HG02981 (cell line): ENCODE results near the gene CD3G.
"Not testable (repeated sequence)": the region's sequence is repeated elsewhere in the genome, so short reads cannot be mapped to it uniquely, and the experiment has no call there.

Experiments used
- ATAC-seq: cut with Tn5 transposase; IDR thresholded peaks from one replicate; pipeline ENCODE4 v1.9.1; 2021; ENCODE audit warnings: mild to moderate bottlenecking, moderate library complexity; ENCODE audit not compliant: unreplicated experiment

Gene CD3G

DNA sequence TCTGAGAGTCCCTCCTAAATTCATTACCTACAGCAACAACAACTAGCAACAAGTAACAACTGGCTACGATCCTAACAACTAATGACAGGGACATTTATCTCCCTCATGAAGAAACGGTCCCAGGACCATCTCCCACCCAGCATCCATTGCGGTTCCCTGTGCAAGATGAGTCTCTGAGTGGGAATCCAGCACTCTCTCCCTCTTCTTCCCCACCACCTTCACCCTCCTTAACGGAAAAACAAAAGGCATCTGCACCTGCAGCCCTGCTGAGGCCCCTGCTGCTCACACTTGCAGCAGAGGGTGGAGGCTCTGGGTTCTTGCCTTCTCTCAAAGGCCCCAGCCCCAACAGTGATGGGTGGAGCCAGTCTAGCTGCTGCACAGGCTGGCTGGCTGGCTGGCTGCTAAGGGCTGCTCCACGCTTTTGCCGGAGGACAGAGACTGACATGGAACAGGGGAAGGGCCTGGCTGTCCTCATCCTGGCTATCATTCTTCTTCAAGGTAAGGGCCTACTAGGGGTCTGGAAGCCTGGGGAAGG lies at the start of gene CD3G:
Gene CD3G, plus strand, starts transcription at position 364 of the 535 bp plus-strand sequence. Its CDS starts 80 bp downstream, at position 444.
- no peak for ATAC-seq

DNA sequence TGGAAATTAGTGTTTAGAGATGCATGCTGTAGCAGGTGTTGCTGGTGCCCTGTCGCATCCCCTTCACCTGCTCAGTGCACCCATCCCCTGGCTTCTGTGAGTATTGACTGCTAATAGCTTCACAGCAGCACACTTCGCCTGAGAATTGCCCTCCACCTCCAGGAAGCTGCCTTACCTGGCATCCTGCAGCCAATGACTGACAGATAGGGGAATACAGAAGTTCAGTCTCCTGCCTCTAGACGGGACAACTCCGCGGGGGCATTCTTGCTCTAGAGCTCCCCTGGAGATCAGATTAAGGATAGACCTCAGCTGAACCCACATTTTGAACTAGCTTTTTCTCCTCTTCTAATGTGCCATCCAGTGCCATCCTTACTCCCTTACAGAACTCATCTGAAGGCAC lies 48.9 kb upstream of the CD3G start:
- no peak for ATAC-seq

DNA sequence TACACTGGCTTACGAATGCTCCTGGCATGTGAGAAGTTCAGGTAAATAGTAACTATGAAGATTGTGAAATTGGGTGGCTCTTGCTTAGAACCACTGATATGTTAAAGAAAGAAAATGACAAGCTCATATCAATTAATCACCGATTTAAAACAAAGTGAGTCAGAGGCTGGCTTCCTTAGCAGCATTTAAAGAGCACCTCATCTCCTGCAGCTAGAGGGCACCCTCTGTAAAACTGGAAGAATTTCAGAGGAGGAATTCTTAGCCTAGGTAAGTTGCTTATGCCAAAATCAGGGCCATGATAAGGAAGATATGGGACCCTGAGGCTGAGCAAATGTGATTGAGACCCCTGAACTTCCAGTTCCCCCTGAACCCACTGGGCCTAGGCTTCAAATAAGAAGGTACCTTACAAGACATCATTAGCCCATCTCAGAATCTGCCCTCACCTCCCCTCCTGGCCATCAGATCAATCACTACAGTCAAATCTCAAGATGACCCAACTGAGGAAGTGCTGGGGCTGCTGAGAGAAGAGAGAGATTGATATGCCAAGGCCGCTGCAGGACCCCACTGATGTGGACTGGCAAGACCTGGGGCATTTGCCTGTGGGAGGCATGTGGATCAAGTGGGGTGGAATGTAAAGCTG lies 48.2 kb upstream of the CD3G start:
- no peak for ATAC-seq

DNA sequence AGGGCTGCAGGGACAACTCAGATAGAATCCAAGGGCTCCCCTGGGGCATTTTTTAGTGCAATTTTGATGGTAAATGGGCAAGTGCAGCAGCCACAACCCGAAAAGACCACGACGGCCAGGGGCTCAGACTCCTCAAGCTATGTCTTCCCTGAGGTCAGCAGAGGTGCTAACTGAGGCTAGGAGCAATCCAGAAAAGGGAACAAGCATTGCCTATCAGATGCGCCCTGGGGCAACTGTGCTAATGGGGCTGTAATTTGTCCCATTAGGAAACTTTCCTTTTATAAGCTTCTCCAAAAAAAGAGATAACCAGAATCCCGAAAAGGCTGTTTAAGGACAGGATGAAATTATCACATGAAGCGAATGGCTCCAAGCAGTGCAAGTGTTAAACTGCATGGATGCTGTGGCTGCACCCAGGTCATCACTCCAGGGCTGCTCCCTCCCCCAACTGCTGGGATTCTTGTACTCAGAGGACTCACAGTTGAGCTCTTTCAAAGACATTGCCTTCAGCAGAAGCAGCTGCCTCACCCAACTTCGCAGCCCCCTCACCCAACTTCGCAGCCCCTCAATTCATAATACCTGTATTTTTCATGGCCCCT lies 42.4 kb upstream of the CD3G start:
- no peak for ATAC-seq

DNA sequence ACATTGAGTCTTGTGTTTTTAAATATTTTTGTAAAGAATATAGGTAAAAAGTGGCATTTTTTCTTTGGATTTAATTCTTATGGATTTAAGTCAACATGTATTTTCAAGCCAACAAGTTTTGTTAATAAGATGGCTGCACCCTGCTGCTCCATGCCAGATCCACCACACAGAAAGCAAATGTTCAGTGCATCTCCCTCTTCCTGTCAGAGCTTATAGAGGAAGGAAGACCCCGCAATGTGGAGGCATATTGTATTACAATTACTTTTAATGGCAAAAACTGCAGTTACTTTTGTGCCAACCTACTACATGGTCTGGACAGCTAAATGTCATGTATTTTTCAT lies 39.9 kb upstream of the CD3G start:
- ATAC-seq = no peak

DNA sequence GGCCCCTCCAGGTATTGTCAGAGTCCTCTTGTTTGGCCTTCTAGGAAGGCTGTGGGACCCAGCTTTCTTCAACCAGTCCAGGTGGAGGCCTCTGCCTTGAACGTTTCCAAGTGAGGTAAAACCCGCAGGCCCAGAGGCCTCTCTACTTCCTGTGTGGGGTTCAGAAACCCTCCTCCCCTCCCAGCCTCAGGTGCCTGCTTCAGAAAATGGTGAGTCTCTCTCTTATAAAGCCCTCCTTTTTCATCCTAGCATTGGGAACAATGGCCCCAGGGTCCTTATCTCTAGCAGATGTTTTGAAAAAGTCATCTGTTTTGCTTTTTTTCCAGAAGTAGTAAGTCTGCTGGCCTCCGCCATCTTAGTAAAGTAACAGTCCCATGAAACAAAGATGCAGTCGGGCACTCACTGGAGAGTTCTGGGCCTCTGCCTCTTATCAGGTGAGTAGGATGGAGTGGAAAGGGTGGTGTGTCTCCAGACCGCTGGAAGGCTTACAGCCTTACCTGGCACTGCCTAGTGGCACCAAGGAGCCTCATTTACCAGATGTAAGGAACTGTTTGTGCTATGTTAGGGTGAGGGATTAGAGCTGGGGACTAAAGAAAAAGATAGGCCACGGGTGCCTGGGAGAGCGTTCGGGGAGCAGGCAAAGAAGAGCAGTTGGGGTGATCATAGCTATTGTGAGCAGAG lies 39.4 kb upstream of the CD3G start, which contains the start of gene CD3E:
Gene CD3E, plus strand, starts transcription at position 163 of the 681 bp plus-strand sequence. Its CDS starts 223 bp downstream, at position 386.
- no peak for ATAC-seq

DNA sequence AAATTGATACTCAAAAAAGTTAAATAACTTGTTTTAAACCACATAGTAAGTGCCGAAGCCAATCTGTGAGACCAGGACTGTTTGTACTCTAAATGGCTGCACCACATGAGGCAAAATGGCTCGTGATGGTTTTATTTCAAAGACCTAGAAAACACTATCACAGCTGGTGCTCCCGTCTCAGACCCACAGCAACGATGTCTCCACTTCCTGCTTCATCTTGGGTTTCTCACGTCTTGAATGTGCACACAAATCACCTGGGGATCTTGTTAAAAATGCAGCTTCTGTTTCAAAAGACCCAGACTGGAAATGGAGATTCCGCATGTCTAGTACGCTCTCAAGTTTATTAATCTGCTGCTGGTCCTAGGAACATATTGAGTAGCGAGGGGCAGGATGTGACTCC lies 38.4 kb upstream of the CD3G start:
- ATAC-seq = no peak

DNA sequence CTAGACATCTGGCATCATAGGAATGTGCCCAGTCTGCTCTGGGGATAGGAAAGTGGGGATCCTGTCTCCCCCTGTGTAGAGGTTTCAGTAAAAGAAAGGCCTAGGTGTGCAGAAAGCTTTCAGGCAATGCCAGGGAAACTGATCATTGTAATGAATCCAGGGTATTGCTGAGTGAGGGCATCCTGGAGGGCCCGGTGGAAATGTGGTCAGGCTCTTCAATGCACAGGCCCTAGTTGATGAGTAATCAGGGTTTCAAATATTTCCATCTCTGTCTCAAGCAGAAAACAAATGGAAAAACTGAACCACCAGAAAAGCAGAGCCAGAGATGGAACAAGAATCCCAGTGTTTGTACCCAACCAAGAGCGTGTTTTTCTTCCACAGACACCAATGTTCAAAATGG lies 37.6 kb upstream of the CD3G start:
- ATAC-seq = no peak

DNA sequence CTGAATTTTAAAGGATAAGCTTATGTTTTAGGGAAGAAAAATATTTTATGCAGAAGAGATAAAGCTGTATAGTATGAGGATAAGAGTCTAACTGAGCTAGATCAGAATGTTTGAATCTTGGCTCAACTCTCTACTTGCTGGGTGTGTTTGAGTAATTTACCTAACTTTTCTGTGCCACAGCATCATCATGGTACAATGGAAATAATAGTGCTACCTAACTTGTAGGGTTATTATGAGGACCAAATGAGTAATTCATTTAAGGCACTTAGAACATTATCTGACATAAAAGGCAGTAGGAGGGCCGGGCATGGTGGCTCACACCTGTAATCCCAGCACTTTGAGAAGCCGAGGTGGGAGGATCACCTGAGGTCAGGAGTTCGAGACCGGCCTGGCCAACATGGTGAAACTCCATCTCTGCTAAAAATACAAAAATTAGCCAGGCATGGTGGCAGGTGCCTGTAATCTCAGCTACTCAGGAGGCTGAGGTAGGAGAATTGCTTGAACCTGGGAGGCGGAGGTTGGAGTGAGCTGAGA lies 35.1 kb upstream of the CD3G start:
- ATAC-seq = not testable (repeated sequence)

DNA sequence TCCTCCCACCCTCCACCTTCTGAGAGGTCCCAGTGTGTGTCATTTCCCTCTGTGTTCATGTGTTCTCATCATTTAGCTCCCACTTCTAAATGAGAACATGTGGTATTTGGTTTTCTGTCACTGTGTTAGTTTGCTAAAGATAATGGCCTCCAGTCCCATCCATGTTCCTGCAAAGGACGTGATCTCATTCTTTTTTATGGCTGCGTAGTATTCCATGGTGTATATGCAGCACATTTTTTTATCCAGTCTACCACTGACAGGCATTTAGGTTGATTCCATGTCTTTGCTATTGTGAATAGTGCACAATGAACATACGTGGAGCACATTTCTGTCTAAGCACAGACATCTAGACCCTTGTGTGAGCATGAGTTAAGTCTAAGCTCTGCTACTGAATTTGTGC lies 33.9 kb upstream of the CD3G start:
- ATAC-seq = no peak

DNA sequence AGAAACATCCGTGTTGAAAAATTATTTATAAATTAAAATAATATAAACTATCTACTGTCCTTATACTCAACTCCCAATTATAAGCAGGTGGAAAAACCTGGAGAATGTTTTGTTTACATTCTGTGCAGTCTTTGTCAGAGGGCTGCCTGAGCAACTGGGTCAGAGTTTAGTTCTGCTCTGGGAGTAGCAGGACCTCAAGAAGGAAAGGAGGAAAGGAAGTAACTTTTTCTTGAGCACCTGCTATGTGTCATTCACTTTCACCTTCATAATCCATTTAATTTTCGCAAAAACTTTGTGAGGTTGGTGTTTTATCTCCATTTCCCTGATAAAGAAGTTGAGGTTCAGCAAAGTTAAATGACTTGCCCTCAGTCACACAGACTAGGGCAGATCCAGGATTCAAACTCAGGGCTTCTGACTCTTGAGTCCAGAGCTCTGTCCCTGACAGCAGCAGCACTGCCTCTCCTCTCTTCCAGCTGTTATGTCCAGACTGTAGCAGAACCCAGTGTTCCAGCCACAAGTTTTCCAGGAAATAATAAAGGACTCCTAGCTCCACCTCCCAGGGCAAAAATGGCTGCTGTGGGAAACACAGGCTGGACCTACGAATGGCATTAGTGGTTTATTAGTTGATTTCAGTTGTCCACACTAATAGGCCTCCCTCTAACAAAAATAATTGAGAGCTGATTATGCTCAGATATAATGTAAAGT lies 33.2 kb upstream of the CD3G start:
- ATAC-seq = no peak

DNA sequence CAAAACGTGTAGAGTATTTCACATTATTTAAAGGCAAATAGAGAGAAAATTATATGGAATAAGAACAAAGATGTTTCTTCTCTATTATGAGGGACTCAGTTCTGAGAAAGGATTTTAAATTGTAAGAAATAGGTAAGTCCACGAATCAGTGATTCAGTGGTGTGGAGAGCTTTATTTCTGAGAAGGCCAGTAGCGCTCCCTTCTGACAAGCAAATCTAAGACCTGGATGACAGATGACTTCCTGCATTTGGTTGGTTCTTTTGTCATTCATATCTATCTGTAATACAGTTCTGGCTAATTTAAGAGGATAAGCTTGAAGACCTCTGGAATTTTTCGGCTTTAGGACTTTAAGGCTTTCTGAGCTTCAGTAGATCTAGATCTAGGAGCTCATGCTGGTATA lies 32.6 kb upstream of the CD3G start:
- no peak for ATAC-seq

DNA sequence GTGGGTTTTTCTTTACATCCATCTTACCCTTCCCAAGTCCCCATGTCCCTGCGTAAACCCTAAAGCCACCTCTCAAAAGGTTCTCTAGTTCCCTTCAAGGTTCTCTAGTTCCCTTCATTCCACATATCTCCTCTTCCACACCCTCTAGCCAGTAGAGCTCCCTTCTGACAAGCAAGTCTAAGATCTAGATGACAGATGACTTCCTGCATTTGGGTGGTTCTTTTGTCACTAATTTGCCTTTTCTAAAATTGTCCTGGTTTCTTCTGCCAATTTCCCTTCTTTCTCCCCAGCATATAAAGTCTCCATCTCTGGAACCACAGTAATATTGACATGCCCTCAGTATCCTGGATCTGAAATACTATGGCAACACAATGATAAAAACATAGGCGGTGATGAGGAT lies 31.8 kb upstream of the CD3G start:
- no peak for ATAC-seq

DNA sequence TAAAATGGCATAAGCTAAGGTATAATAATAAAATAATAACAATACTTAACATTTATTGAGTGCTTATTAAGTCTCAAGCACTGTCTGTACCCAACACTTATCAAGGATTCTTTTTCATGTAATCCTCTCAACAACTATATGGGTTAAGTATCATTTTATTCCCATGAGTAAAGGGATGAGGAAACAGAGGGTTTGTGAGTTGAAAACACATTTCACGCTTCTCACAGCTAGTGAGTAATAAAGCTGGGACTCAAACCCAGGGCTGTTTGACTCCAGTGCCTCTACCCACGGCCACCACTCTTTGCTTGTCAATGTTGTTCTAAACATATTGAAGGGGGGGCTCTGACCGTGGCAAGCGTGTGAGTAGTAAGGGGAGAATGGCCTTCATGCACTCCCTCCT lies 30.9 kb upstream of the CD3G start:
- ATAC-seq = no peak

DNA sequence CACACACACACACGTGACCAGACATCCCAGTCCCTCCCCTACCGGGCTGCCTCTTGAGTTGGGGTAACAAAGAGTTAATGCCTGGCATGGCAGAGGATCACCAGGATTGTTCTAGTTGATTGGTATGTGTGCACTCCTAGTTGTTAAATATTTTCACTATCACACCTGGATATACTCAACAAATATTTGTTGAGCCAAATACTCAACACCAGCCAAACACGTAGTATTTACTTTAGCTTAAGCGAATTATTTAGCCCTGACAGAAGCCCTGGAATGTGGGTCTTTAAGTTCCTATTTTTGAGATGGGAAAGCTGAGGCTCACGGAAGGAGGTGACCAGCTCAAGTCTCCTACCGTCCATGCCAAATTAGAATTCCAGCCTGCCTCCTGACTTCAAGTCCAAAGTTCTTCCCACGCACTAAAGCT lies 29.1 kb upstream of the CD3G start:
- no peak for ATAC-seq

DNA sequence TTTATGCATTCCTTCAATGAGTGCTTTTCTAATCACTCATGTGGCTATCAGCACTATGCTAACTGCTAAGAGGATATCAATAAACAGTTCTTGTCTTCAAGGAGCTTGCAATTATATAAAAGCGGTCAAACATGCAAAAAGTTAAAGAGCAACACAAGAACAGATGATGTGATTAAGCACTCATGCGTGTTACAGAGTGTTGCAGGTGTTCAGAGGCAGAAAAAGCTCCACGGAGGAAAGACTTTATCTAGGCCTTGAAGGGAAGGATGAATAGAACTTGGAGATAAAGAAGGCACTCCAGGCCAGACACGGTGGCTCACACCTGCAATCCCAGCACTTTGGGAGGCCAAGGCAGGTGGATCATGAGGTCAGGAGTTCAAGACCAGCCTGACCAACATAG lies 26.0 kb upstream of the CD3G start:
- ATAC-seq = no peak

DNA sequence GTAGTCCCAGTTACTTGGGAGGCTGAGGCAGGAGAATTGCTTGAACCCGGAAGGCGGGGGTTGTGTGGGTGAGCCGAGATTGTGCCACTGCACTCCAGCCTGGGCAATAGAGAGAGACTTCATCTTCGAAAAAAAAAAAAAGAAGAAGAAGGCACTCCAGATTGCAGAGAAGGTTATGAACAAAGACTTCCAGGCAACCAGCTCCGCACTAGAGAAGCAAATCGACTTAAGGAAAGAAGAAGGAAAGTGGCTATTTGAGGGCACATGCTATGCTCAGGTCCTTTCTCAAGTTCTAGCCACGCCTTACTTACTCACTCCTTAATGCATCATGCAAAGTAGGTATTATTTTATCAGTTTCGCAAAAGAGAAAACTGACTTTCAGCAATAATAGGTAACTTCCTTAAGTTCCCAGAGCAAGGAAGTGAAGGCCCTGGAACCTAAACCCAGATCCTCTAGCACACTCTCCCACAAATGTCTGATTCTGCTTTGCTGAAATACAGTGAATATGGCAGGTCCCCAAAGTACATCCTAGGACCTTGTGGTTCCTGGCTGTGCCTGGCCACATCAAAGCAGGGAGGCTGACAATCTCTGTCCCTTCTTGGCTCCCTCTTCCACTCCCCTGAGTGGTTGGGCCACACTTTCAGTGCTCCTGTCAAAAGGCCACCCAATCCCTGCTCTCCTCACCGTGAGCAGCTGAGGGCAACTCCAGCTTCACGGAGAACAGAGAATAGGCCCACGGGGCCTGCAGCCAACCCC lies 25.4 kb upstream of the CD3G start:
- no peak for ATAC-seq

DNA sequence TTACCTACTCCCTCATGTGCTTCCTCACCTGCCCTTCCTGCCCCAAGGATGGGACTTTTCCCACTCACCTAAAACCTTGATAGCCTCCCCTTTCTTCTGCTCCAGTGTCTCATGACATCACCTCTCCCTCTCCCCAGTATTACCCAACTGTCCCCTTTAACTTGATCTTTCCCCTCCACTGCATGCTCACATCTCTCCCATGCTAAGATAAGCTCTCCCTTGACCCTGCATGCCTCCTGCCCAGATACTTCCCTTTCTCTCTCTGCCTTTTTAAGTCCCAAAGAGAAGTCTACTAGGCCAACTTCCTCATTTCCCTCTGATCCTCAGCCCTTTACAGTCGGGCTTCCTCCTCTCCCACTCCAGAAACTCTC lies 24.8 kb upstream of the CD3G start:
- no peak for ATAC-seq

DNA sequence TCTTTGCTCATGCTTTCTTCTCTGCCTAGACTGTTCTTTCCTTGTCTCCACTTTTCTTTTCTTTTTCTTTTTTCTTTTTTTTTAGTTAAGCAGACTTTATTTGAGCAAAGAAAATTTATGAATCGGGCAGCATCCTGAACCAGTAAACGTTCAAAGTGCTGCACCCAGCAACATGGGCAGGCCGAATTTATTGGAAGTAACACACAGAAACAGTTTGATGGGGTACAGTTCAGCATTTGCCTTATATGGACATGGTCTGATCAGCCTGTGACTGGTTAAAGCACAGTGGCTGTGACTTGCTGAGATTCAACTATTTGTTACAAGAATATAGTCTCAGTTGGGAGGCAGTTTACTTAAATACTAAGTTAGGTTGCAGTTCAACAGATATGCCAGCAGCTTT lies 23.6 kb upstream of the CD3G start:
- ATAC-seq = no peak

DNA sequence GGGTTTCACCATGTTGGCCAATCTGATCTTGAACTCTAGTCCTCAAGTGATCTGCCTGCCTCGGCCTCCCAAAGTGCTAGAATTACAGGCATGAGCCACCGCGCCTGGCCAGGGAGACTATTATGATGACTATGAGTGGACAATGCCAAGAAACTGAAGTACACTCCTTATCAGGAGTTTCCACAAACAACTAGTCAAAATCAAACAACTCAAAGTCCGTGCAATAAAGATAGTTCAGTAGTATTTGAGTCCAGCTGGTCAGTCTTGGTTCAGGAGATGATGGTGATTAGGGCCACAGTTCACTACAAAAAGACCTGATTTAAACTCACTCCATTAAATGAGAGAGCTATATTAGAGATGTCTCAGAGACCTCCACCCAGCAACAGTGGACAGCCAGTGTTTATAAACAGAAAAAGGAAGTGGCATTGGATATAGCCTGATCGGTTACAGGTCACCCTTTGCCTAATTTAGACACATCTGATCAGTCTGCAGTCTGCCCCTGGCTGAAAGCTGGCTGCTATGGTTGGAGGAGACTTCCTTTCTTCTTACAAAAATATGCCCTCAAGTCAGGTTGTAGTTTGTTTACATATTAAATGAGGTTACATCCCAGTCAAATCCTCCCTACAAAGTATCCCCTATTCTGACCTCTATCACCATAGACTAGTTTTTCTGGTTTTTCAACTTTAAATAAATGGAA lies 22.6 kb upstream of the CD3G start:
- ATAC-seq = no peak
